RWPE2 (cell line): Measurements from ENCODE around the gene DGCR2.
"Not testable (repeated sequence)": the region's sequence is repeated elsewhere in the genome, so short reads cannot be mapped to it uniquely, and the experiment has no call there.

Experiments used
- ATAC-seq: fragments of 200-7000 bp; cut with Tn5 transposase; 3 replicates; pipeline ENCODE4 v1.9.1; 2021; ENCODE audit warnings: low read depth
- DNase-seq: peaks from one replicate; pipeline ENCODE4 v3.0.0-alpha.2; 2020; ENCODE audit warnings: low spot score
- H3K27ac ChIP-seq: fragments of 450-650 bp; 2 replicates; pipeline ENCODE4 v1.5.1; 2017; ENCODE audit warnings: mild to moderate bottlenecking; ENCODE audit not compliant: poor library complexity, severe bottlenecking
- H3K27me3 ChIP-seq: fragments of 250-450 bp; sonication (Bioruptor Pico); 2 replicates; pipeline ENCODE4 v1.5.1; 2021; ENCODE audit warnings: mild to moderate bottlenecking, moderate library complexity; ENCODE audit not compliant: insufficient read depth, poor library complexity, severe bottlenecking
- H3K36me3 ChIP-seq: fragments of 250-450 bp; sonication (Bioruptor Pico); 2 replicates; pipeline ENCODE4 v1.5.1; 2020; ENCODE audit warnings: low read depth, mild to moderate bottlenecking, moderate library complexity
- H3K4me1 ChIP-seq: fragments of 250-450 bp; sonication (Bioruptor Pico); 2 replicates; pipeline ENCODE4 v1.5.1; 2021; ENCODE audit warnings: mild to moderate bottlenecking, moderate library complexity; ENCODE audit not compliant: insufficient read depth, poor library complexity, severe bottlenecking
- H3K4me3 ChIP-seq: fragments of 250-450 bp; sonication (Bioruptor Pico); 2 replicates; pipeline ENCODE4 v1.5.1; 2021; ENCODE audit warnings: mild to moderate bottlenecking, moderate library complexity; ENCODE audit not compliant: severe bottlenecking
- H3K9me3 ChIP-seq: fragments of 250-450 bp; sonication (Bioruptor Pico); 2 replicates; pipeline ENCODE4 v1.5.1; 2021; ENCODE audit warnings: mild to moderate bottlenecking, moderate library complexity; ENCODE audit not compliant: severe bottlenecking
- CTCF ChIP-seq: fragments of 450-650 bp; IDR thresholded peaks from one replicate; pipeline ENCODE4 v1.5.1; 2017; ENCODE audit warnings: mild to moderate bottlenecking, moderate library complexity; ENCODE audit not compliant: poor library complexity, severe bottlenecking

The DGCR2 gene

GRCh38 chr22:19085233-19085718 is 36.9 kb downstream of the DGCR2 start:
- peak overlapping the region; percentile 33 for H3K27ac ChIP-seq
- no peak overlapping the region for H3K4me3 ChIP-seq
- no peaks in the 10 kb centered on the region for H3K27me3 ChIP-seq
- H3K36me3 ChIP-seq, result peaks cover 27% of the 10 kb centered on the region
- ATAC-seq (peak; percentile 65; the same call in 1 of the 3 replicates), DNase-seq (no peak)
- peak; percentile 50 for TF ChIP-seq CTCF
- H3K9me3 ChIP-seq, result no peaks in the 10 kb centered on the region
- H3K4me1 ChIP-seq, result peaks cover 15% of the 10 kb centered on the region

- DNase-seq, H3K9me3 ChIP-seq, H3K27ac ChIP-seq, H3K27me3 ChIP-seq, ATAC-seq, H3K4me3 ChIP-seq: not testable (repeated sequence)
- peaks cover 15% of the 10 kb centered on the region for H3K4me1 ChIP-seq
- peaks cover 32% of the 10 kb centered on the region for H3K36me3 ChIP-seq
Measured at GRCh38 chr22:19084586-19084985, 37.6 kb downstream of the DGCR2 start.

DNA sequence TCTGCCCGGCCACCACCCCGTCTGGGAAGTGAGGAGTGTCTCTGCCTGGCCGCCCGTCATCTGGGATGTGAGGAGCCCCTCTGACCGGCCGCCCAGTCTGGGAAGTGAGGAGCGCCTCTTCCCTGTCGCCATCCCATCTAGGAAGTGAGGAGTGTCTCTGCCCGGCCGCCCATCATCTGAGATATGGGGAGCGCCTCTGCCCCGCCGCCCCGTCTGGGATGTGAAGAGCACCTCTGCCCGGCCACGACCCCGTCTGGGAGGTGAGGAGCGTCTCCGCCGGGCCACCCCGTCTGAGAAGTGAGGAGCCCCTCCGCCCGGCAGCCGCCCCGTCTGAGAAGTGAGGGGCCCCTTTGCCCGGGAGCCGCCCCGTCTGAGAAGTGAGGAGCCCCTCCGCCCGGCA is 38.1 kb downstream of the DGCR2 start:
- not testable (repeated sequence) for DNase-seq, H3K9me3 ChIP-seq, ATAC-seq, H3K27ac ChIP-seq, H3K4me3 ChIP-seq, H3K27me3 ChIP-seq
- Histone ChIP-seq H3K36me3 (peaks cover 27% of the 10 kb centered on the region), H3K4me1 (peaks cover 15% of the 10 kb centered on the region)

DNA sequence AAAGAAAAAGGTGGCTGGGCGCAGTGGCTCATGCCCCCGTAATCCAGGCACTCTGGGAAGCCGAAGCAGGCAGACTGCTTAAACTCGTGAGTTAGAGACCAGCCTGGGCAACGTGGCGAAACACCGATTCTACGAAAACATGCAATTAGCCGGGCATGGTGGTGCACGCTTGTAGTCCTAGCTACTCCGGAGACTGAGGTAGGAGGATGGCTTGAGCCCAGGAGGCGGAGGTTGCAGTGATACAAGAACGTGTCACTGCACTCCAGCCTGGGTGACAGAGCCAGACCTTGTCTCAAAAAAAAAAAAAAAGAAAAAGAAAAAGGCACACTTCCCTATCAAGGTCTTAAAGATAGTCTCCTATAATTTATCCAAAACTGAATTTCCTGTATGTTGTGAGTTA is 39.4 kb downstream of the DGCR2 start:
- Histone ChIP-seq H3K27me3 (no peaks in the 10 kb centered on the region), H3K36me3 (peaks cover 32% of the 10 kb centered on the region), H3K27ac (no peak overlapping the region), H3K4me3 (no peak overlapping the region), H3K9me3 (no peaks in the 10 kb centered on the region), H3K4me1 (peaks cover 15% of the 10 kb centered on the region)
- DNase-seq (no peak), ATAC-seq (no peak)
- no peak for TF ChIP-seq CTCF

DNA sequence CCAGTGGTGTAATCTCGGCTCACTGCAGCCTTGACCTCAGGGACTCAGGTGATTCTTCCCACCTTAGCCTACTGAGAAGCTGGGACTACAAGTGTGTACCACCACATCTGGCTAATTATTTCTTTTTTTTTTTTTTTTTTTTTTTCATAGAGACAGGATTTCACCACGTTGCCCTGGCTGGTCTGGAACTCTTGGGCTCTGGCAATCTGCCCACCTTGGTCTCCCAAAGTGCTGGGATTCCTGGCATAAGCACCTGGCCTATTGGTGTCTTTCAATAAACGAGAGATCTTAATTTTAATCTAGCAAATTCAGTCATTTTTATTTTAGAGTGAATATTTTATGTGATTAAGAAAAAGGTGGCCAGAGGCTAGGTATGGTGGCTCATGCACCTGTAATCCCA is 40.1 kb downstream of the DGCR2 start:
- H3K4me3 ChIP-seq, result no peak overlapping the region
- H3K4me1 ChIP-seq, result peaks cover 14% of the 10 kb centered on the region
- ATAC-seq (no peak), DNase-seq (no peak)
- H3K27ac ChIP-seq, result no peak overlapping the region
- no peaks in the 10 kb centered on the region for H3K9me3 ChIP-seq
- no peak for TF ChIP-seq CTCF
- H3K36me3 ChIP-seq, result peaks cover 30% of the 10 kb centered on the region
- no peaks in the 10 kb centered on the region for H3K27me3 ChIP-seq

- no peaks in the 10 kb centered on the region for H3K9me3 ChIP-seq
- DNase-seq, result no peak
- no peak overlapping the region for H3K27ac ChIP-seq
- H3K36me3 ChIP-seq, result peaks cover 23% of the 10 kb centered on the region
- H3K4me3 ChIP-seq, result no peak overlapping the region
- H3K4me1 ChIP-seq, result peaks cover 7% of the 10 kb centered on the region
- TF ChIP-seq CTCF, result no peak
- H3K27me3 ChIP-seq, result no peaks in the 10 kb centered on the region
- ATAC-seq, result no peak
Measured at GRCh38 chr22:19081351-19081750, 40.9 kb downstream of the DGCR2 start.
